Activated T-helper 1 cell treated with Interleukin-2 at 50 U/mL for 16 hours (primary cell): ENCODE measurements around the gene DMAP1.

ENCODE experiments used
- DNase-seq: peaks from one replicate; pipeline ENCODE4 v3.0.0-alpha.2; 2020; ENCODE audit warnings: low read depth

DMAP1 gene

GRCh38 chr1:44254392-44254910, 41.2 kb downstream of the DMAP1 start:
- DNase-seq = no peak

GRCh38 chr1:44256762-44257554, 43.7 kb downstream of the DMAP1 start:
- DNase-seq = no peak

- no peak for DNase-seq
These were observed 45.8 kb downstream of the DMAP1 start for GRCh38 chr1:44259090-44259489.

- DNase-seq = no peak
These were observed 47.5 kb downstream of the DMAP1 start for GRCh38 chr1:44260792-44261170.

DNA sequence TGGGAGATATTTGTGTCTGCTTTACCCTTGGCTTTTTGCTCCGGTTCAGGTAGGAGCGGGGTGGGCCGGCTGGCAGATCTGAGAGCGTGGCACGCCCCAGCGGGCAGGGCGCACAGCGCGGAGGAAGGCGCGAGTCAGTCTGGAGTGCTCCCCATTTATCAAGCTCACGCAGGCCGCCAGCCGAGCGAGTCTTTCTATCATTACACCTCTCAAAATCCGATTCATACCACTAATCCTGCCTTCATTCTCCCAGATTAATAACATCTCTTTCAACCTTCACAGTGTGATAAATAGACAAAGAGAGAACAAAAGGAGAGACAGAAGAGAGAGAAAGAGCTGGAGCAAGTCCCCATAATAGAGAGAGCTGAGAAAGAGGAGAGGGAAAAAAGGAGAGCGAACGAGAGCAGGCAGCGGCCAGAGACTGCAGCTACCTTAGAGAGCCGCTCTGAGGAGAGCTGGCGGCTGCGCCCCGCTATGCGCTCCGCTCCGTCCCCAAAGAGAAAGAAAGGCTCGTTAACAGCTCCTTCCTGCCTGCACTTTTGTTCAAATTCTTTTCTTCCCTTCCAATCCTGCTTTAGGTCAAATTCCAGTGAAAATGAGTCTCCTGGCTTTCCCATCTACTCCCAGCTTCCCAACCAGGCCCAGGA, 48.0 kb downstream of the DMAP1 start:
- DNase-seq = no peak

GRCh38 chr1:44261962-44262361, 48.7 kb downstream of the DMAP1 start:
- DNase-seq = no peak

- DNase-seq = no peak
These were observed 49.1 kb downstream of the DMAP1 start for GRCh38 chr1:44262414-44262813.

DNA sequence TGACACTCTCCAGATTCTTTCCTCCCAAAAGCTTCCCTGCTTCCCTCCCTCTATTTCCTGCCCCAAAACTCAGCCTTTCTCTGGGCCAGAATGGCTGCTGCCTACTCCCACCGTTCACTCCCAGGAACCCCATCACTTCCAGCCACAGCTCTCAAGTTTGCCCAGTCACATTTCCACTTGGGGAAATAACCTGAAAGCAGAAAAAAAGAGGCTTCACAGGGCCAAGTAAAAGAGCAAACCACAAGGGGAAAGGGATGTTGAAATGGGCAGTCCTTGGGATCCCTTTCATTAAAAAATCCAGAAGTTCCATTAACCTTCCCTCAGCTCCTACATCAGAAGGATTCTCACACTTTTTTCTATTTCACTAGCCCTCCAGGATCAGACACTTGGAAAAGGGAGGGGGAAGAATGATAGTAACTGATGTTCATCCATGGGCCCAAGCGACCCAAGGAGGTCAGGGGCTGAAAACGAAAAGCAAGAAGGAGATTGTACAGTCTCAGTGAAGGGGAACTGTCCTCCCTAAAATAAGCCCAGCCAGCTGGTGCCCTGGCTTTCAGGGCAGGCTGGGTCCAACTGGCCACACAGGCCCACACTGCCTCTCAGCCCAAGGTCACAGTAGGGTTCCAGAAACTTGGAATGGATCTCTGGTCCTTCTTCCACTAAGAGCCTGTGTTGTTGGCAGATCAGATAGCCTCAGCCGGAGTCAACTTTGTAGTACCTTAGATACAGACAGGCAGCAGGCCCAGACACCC, 49.7 kb downstream of the DMAP1 start:
- DNase-seq = no peak

- no peak for DNase-seq
These were observed 50.5 kb downstream of the DMAP1 start for GRCh38 chr1:44263568-44264450.

- no peak for DNase-seq
These were observed 51.1 kb downstream of the DMAP1 start for GRCh38 chr1:44264451-44264771.

DNA sequence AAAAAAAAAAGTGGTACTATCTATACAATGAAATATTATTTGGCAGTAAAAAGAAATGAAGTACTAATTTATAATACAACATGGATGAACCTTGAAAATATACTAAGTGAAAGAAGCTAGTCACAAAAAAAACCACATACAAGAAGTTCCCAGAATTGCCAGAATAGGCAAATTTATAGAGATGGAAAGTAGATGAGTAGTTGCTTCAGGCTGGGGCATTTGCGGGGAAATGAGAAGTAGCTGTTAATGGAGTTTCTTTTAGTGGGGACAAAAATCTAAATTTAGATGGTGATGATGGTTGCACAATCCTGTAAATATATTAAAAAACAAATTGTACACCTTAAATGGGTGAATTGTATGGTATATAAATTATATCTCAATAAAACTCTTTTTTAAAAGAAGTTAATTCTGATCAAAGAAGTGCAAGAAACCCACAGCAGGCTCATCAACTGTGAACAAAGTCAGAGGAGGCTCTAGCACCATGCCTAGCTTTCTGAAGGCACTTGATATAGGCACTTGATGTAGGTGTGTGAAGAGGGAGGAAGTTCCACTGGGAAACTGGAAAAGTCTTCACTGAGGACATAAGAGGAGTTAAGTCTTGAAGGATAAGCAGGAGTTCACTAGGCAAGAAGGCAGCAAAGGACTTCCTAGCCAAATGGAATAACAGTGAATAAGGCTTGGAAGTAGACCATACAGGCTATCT, 52.5 kb downstream of the DMAP1 start:
- DNase-seq = no peak

GRCh38 chr1:44266400-44267344, 53.4 kb downstream of the DMAP1 start:
- DNase-seq = no peak

DNA sequence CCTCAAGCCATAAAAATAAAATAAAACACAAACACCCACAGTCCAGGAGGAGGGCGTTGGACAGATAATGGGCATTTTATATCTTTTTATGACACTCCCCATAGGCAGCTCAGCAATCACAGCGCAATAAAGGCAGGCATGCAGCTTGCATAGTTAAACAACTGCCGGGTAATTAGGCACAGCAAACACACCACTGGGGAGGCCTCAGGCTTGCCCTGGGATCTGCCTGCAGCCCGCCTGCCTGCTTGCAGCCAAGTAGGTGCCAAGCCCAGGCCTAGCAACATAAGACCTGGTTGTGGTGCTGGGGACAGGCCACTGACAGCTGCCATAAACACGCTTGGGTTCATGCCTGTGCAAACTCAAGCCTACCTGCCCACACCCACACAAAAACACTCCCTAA, 54.2 kb downstream of the DMAP1 start:
- no peak for DNase-seq

- DNase-seq = no peak
These were observed 54.8 kb downstream of the DMAP1 start for GRCh38 chr1:44268054-44268453.
